Esophagus squamous epithelium (tissue), 5 donors: ENCODE measurements around the gene TMIE. TPM values are rescaled to one million over a fixed set of nuclear protein-coding genes. Genes with fewer than 3 reads are reported as not detected.

Experiments used
- DNase-seq: peaks from one replicate; lab custom pipeline; 2025; lab: John Stamatoyannopoulos, UW
- H3K27ac ChIP-seq, 4 donors: fragments of 200-600 bp; sonication (generic); one replicate each; pipeline ENCODE4 v1.5.1; 2016 to 2019; ENCODE audit warnings: mild to moderate bottlenecking in 1 of 4
- H3K27me3 ChIP-seq, 4 donors: fragments of 200-600 bp; sonication (generic); 1 replicate in 3 of 4; 2 replicates in 1 of 4; pipeline versions ENCODE4 v1.5.1 to v1.6.0; 2017 to 2021; ENCODE audit warnings: antibody characterized with exemption in 1 of 4
- H3K36me3 ChIP-seq, 3 donors: fragments of 200-600 bp; sonication (generic); one replicate each; pipeline ENCODE4 v1.5.1; 2016 to 2019
- H3K4me1 ChIP-seq, 3 donors: fragments of 200-600 bp; sonication (generic); one replicate each; pipeline ENCODE4 v1.5.1; 2017 to 2019
- H3K4me3 ChIP-seq, 4 donors: fragments of 200-600 bp; sonication (generic); 1 replicate in 3 of 4; 2 replicates in 1 of 4; pipeline ENCODE4 v1.5.1; 2016 to 2019; ENCODE audit warnings: mild to moderate bottlenecking in 2 of 4, moderate library complexity in 1 of 4
- H3K9me3 ChIP-seq, 3 donors: fragments of 200-600 bp; sonication (generic); one replicate each; pipeline ENCODE4 v1.5.1; 2016 to 2019
- POLR2A ChIP-seq, 4 donors: fragments of 450-650 bp; IDR thresholded peaks; one replicate each; pipeline ENCODE4 v1.6.1; 2017; ENCODE audit warnings: antibody characterized with exemption in 4 of 4, mild to moderate bottlenecking in 4 of 4, moderate library complexity in 3 of 4
- WGBS, 2 donors: methylation state at CpG; one replicate each; pipeline ENCODE4 v1.1.5; 2018; 5-methylcytosine and 5-hydroxymethylcytosine counted together
- intact Hi-C: fragments of 100-400 bp; cut with DNase I; formaldehyde crosslinking; loops from one replicate; pipeline ENCODE4 v1.15.0; 2022
- total RNA-seq, 4 donors: library from RNA; depleted of rRNA; stranded (reverse); fragments of >200 nt; gene quantifications; one replicate each; pipeline ENCODE4 v1.1.0, GENCODE V29; 2016
- TF ChIP-seq, protein P1 (sequence below), 6 experiments: fragments of 450-650 bp in 4 of 6; fragments of 200-600 bp in 2 of 6; sonication (generic) in 2 of 6; IDR thresholded peaks; one replicate each; pipeline ENCODE4 v1.5.1; 2016 to 2019; ENCODE audit warnings: antibody characterized with exemption in 6 of 6, mild to moderate bottlenecking in 4 of 6, moderate library complexity in 4 of 6
- donor health status: DM: yes; HTN: yes; CAD: no.

TMIE gene
- total RNA-seq, 4 donors from 2014 or later: 0.18 to 1.1 (median 0.61) TPM

DNA sequence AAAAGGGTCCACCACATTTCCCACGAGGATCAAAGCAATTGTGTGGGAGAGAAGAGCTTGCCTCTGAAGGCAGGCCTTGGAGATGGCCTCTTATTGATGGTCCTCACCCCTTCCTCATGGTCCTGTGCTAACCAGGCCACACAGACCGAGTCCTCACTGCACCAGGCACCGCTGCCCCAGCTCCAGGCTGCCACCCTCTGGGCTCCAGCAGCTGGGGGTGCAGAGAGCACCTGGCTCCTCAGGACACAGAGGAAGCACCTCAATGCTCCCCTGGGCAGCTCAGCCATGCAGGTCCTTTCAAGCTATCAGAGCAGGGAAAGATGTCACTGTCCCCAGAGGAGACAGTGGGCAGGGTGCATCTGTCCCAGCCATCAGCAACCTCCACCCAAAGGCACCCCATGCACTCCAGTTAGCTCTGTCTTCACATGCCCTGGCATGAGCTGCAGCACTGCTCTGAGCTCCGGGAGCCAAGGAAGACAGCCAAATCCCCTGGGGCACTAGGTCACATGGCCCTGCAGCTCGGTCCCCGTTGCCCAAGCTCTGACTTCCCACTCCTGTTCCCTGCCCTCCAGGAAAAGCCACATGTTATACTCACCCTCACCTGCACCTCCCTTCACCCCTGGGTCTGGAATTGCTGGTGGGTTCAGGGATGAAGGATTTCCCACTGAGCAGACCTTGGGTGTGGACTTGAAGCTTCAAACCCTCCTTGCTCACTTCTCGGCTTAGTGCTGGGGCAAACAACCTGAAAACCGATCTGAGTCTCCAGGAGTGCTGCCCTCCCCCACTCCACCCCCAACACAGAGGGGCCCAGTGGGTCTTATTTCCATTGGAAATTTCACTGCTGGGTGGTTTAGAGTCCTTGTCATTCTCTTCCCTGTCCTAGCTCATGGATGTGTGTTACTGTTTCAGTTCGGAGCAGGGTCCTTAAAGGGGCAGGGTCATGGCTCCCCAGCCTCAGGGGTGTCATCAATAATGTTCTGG, 40.4 kb upstream of the TMIE start:
- no peaks in the 10 kb centered on the region for H3K27me3 ChIP-seq
- no peak overlapping the region for H3K4me3 ChIP-seq
- H3K27ac ChIP-seq: no peak overlapping the region
- no peaks in the 10 kb centered on the region for H3K9me3 ChIP-seq
- no peaks in the 10 kb centered on the region for H3K36me3 ChIP-seq
- H3K4me1 ChIP-seq: peaks cover 16 to 51% (median 21%) of the 10 kb centered on the region in 3 donors
- DNase-seq: no peak
- WGBS, 2 donors: 29 to 45% methylated on average over 8 of the region's 9 CpGs
- no peak for TF ChIP-seq POLR2A (IDR thresholded peaks at IDR 0.05)
- TF ChIP-seq, protein P1, sequence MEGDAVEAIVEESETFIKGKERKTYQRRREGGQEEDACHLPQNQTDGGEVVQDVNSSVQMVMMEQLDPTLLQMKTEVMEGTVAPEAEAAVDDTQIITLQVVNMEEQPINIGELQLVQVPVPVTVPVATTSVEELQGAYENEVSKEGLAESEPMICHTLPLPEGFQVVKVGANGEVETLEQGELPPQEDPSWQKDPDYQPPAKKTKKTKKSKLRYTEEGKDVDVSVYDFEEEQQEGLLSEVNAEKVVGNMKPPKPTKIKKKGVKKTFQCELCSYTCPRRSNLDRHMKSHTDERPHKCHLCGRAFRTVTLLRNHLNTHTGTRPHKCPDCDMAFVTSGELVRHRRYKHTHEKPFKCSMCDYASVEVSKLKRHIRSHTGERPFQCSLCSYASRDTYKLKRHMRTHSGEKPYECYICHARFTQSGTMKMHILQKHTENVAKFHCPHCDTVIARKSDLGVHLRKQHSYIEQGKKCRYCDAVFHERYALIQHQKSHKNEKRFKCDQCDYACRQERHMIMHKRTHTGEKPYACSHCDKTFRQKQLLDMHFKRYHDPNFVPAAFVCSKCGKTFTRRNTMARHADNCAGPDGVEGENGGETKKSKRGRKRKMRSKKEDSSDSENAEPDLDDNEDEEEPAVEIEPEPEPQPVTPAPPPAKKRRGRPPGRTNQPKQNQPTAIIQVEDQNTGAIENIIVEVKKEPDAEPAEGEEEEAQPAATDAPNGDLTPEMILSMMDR (IDR thresholded peaks at IDR 0.05): no peak
- intact Hi-C loops: no loop called here

DNA sequence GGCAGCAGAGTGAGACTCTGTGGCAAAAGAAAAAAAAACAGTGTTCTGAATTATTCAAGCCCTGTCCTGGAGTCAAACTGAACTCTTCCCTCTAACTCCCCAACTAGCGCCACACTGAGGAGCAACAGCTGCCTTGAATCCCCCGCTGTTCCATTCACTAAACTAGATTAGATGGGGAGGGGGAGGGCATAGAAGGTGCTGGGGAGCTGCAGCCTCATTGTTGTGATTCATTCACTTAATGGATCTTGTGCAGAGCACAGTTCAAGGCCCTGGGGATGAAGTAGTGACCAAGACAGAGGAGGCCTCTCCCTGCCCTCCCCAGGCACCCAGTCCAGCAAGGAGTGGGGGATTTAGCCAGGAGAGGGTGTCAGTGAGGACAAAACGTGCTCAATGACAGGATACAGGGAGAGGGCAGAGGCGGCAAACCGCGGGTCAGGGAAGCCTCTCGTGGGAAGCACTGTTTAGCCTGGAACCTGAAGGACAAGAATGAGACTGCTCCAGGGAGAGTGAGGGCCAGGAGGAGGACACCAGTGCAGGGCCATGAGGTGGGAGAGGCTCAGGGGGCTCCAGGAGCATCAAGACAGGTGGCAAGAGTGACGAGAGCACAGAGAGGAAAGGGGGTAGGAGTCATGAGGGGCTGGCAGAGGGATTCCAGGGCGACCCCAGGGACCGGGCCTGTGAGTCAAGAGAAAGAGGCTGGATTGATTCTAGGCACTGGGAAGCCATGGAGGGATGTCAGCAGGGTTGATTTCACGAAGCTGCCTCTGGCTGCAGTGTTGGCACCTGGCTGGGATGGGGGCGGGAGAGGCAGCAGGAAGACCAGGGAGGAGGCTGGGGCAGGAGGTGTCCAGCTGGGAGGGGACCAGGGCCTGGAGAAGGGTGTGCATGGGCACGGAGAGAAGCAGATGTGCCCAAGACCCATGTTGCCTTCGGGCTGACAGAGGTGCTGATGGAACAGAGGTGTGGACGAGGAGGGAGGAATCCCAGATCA, 39.1 kb upstream of the TMIE start:
- Histone ChIP-seq H3K9me3 (no peaks in the 10 kb centered on the region), H3K27ac (no peak overlapping the region), H3K36me3 (no peaks in the 10 kb centered on the region), H3K4me1 (peaks cover 16 to 58% (median 21%) of the 10 kb centered on the region in 3 donors), H3K4me3 (no peak overlapping the region), H3K27me3 (no peaks in the 10 kb centered on the region)
- DNase-seq: no peak
- intact Hi-C loops: no loop called here
- TF ChIP-seq, protein P1 (IDR thresholded peaks at IDR 0.05): no peak
- TF ChIP-seq POLR2A (IDR thresholded peaks at IDR 0.05): no peak
- WGBS, 2 donors: 80 to 84% methylated on average over 15 of the region's 15 CpGs

DNA sequence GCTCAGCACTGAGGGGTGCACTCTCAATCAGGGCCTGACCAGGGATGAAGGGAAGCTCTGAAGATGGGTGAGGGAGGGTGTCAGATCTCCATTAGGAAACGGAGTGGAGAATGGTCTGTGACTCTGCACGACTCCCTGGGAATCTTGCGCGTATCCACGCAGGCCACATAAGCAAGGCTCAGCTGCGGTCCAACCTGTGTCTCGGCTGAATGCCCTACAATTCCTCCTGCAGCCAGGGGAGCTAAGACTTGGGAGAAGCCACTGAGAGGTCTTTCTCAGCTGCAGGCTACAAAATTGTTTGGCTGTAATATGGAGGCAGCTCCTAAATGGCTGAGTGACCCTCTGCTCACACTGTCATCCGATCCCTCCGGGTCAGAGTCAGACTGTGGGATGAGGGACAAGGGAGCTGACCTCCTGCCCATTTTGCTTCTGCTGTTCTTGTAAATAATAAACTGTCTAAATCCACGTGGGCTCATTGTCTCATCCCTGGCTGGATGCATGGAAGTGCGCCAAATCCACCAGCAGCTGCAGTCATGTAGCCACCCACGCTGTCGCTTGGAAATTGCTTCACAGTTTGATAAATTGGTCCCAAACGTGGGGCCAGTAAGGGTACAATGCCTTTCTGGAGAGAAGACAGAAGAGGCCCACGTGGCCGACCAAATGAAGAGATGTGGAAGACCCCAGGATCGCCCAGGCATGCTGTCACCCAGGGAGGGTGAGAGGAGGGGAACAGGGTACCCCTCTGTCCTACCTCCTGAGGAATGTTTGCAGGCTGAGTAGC, 38.2 kb upstream of the TMIE start:
- H3K27ac ChIP-seq: no peak overlapping the region
- H3K4me3 ChIP-seq: no peak overlapping the region
- intact Hi-C loops: no loop called here
- WGBS, 2 donors: 45 to 74% methylated on average over 14 to 17 of the region's 17 CpGs
- H3K27me3 ChIP-seq: no peaks in the 10 kb centered on the region
- H3K9me3 ChIP-seq: no peaks in the 10 kb centered on the region
- DNase-seq: no peak
- no peaks in the 10 kb centered on the region for H3K36me3 ChIP-seq
- TF ChIP-seq, protein P1 (IDR thresholded peaks at IDR 0.05): no peak
- no peak for TF ChIP-seq POLR2A (IDR thresholded peaks at IDR 0.05)
- H3K4me1 ChIP-seq: peaks cover 16 to 58% (median 21%) of the 10 kb centered on the region in 3 donors

DNA sequence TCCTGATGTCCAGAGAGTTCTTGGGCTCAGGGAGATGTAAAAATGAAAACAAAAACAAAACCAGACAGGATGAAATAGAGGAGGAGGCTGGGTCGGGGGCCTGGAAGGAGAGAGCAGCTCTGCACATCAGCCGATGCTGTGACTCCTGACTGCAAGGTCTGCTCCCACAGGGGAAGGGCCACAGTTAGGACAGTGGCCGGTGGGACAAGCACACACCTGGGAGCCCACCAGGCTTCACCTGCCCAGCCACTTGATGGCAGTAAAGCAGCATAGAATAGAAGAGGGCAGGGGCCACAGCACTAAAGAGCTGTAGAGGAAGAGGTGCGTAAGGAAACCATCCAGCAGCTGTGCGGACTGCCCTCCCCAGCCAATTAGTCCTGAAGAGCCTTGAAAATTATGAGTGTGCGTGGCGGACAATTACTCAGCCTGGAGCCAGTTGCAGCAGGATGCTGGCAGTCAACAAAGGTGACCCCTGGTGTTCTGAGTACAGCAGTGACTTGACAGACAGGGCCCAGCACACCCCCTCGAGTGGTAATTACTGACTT, 37.5 kb upstream of the TMIE start:
- no peaks in the 10 kb centered on the region for H3K9me3 ChIP-seq
- WGBS, 2 donors: 67 to 73% methylated on average over 6 to 8 of the region's 8 CpGs
- peaks cover 16 to 58% (median 21%) of the 10 kb centered on the region in 3 donors for H3K4me1 ChIP-seq
- intact Hi-C loops: no loop called here
- no peaks in the 10 kb centered on the region for H3K27me3 ChIP-seq
- no peak for DNase-seq
- H3K27ac ChIP-seq: no peak overlapping the region
- TF ChIP-seq, protein P1 (IDR thresholded peaks at IDR 0.05): peak in 1 of 6 experiments; percentile 9
- no peak for TF ChIP-seq POLR2A (IDR thresholded peaks at IDR 0.05)
- no peak overlapping the region for H3K4me3 ChIP-seq
- no peaks in the 10 kb centered on the region for H3K36me3 ChIP-seq
